Measurements from ENCODE around the gene FLCN. TPM values are rescaled to one million over a fixed set of nuclear protein-coding genes. Genes with fewer than 3 reads are reported as not detected.

Gene FLCN
- total RNA-seq, 1 experiment from 2014 or later = 71.6 TPM

DNA sequence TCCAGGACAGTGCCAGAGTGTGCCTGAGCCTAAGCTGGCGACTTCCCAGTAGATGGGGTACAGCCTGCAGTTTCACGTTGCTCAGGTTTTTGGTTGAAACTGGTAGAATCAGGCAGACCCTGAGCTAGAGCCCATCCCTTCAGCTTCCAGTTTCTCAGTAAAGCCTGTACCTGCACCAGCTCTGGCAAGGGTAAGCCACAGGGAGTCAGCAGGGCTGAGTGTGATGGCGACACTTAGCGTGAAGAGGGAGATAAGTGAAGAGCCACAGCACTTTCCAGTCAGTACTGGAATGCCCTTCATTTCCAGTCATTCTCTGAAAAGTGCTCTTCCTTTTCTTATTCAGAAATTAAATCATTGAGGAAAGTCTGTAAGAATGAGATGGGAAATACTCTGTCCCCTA lies 53.2 kb downstream of the FLCN start:
- Histone ChIP-seq H3K9me3 (ENCODE audit: control insufficient read depth, insufficient read depth, low read depth, low read length) (no peaks in the 10 kb centered on the region), H3K27ac (ENCODE audit: low read length) (no peak overlapping the region), H3K27me3 (ENCODE audit: control insufficient read depth, insufficient read depth, low read length) (no peaks in the 10 kb centered on the region), H3K4me1 (ENCODE audit: control insufficient read depth, insufficient read depth, low read length) (no peaks in the 10 kb centered on the region), H3K4me3 (ENCODE audit: low read depth in 2 of 2, low read length in 2 of 2) (no peak overlapping the region), H3K36me3 (ENCODE audit: control insufficient read depth, insufficient read depth, low read length) (no peaks in the 10 kb centered on the region)
- BruUV-seq (replicated peaks) = no TSS peak
- ChIA-PET POLR2A (interaction anchor here (0.5 kb wide), 1 partner anchor 208 kb away, joined by 6 read pairs; no protein-coding TSS in a partner anchor), CTCF (no interaction called here)
- intact Hi-C loops (cut with micrococcal nuclease; ENCODE audit: unreplicated experiment) = no loop called here
- ATAC-seq (no peak; the same call in 1 of the 2 replicates), DNase-seq (ENCODE audit: low read depth, low spot score) (no peak)
- TF ChIP-seq POLR2AphosphoS5 (IDR thresholded peaks at IDR 0.05; ENCODE audit: low read depth, low read length) = no peak
- TF ChIP-seq, protein P1, sequence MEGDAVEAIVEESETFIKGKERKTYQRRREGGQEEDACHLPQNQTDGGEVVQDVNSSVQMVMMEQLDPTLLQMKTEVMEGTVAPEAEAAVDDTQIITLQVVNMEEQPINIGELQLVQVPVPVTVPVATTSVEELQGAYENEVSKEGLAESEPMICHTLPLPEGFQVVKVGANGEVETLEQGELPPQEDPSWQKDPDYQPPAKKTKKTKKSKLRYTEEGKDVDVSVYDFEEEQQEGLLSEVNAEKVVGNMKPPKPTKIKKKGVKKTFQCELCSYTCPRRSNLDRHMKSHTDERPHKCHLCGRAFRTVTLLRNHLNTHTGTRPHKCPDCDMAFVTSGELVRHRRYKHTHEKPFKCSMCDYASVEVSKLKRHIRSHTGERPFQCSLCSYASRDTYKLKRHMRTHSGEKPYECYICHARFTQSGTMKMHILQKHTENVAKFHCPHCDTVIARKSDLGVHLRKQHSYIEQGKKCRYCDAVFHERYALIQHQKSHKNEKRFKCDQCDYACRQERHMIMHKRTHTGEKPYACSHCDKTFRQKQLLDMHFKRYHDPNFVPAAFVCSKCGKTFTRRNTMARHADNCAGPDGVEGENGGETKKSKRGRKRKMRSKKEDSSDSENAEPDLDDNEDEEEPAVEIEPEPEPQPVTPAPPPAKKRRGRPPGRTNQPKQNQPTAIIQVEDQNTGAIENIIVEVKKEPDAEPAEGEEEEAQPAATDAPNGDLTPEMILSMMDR (IDR thresholded peaks at IDR 0.05) = no peak
- no peak for TF ChIP-seq TCF7L2 (IDR thresholded peaks at IDR 0.05; ENCODE audit: low read depth, low read length)
- no peak for TF ChIP-seq SIN3A (IDR thresholded peaks at IDR 0.05; ENCODE audit: borderline replicate concordance, insufficient read depth, low read depth, low read length)
- TF ChIP-seq, protein P2, sequence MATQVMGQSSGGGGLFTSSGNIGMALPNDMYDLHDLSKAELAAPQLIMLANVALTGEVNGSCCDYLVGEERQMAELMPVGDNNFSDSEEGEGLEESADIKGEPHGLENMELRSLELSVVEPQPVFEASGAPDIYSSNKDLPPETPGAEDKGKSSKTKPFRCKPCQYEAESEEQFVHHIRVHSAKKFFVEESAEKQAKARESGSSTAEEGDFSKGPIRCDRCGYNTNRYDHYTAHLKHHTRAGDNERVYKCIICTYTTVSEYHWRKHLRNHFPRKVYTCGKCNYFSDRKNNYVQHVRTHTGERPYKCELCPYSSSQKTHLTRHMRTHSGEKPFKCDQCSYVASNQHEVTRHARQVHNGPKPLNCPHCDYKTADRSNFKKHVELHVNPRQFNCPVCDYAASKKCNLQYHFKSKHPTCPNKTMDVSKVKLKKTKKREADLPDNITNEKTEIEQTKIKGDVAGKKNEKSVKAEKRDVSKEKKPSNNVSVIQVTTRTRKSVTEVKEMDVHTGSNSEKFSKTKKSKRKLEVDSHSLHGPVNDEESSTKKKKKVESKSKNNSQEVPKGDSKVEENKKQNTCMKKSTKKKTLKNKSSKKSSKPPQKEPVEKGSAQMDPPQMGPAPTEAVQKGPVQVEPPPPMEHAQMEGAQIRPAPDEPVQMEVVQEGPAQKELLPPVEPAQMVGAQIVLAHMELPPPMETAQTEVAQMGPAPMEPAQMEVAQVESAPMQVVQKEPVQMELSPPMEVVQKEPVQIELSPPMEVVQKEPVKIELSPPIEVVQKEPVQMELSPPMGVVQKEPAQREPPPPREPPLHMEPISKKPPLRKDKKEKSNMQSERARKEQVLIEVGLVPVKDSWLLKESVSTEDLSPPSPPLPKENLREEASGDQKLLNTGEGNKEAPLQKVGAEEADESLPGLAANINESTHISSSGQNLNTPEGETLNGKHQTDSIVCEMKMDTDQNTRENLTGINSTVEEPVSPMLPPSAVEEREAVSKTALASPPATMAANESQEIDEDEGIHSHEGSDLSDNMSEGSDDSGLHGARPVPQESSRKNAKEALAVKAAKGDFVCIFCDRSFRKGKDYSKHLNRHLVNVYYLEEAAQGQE (IDR thresholded peaks at IDR 0.05; ENCODE audit: insufficient read depth in 1 of 2, low read depth in 2 of 2, low read length in 1 of 2) = no peak
- in situ Hi-C loops (cut with HindIII; ENCODE audit: low pct_unique_long_range_greater_than_20kb, low sequenced_read_pairs) = no loop called here

DNA sequence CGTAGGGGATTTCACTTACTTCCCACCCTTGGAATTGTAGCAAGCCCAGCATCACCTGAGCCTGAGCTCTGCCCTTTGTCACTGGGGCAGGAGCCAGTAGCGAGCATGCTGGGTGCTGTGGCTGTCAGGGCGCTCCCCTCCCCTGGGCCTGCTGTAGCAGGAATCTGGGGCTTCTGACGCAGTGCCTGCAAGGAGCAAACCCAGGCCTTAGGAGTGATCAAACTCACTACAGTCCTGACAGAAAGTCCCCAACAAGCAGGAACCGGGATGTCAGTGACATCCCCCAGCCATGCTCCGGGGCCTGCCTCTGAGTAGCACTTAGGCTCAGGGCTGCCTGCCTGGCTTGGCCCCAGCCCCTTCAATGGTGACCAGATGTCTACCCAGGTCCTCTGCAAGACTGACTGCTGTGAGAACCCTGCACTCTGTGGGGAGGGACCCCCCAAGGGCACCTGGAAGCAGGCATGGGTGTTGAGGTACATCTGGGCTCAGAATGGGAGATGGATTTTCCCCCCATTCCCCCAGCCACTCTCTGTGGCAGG lies 54.3 kb downstream of the FLCN start:
- in situ Hi-C loops (cut with HindIII; ENCODE audit: low pct_unique_long_range_greater_than_20kb, low sequenced_read_pairs) = no loop called here
- ChIA-PET POLR2A (no interaction called here), CTCF (no interaction called here)
- no peak overlapping the region for H3K27ac ChIP-seq (ENCODE audit: low read length)
- H3K27me3 ChIP-seq (ENCODE audit: control insufficient read depth, insufficient read depth, low read length) = no peaks in the 10 kb centered on the region
- TF ChIP-seq, protein P1 (IDR thresholded peaks at IDR 0.05) = no peak
- TF ChIP-seq, protein P2 (IDR thresholded peaks at IDR 0.05; ENCODE audit: insufficient read depth in 1 of 2, low read depth in 2 of 2, low read length in 1 of 2) = no peak
- no peak for TF ChIP-seq SIN3A (IDR thresholded peaks at IDR 0.05; ENCODE audit: borderline replicate concordance, insufficient read depth, low read depth, low read length)
- TF ChIP-seq TCF7L2 (IDR thresholded peaks at IDR 0.05; ENCODE audit: low read depth, low read length) = no peak
- TF ChIP-seq POLR2AphosphoS5 (IDR thresholded peaks at IDR 0.05; ENCODE audit: low read depth, low read length) = no peak
- BruUV-seq (replicated peaks) = no TSS peak
- H3K36me3 ChIP-seq (ENCODE audit: control insufficient read depth, insufficient read depth, low read length) = no peaks in the 10 kb centered on the region
- intact Hi-C loops (cut with micrococcal nuclease; ENCODE audit: unreplicated experiment) = no loop called here
- no peaks in the 10 kb centered on the region for H3K4me1 ChIP-seq (ENCODE audit: control insufficient read depth, insufficient read depth, low read length)
- no peaks in the 10 kb centered on the region for H3K9me3 ChIP-seq (ENCODE audit: control insufficient read depth, insufficient read depth, low read depth, low read length)
- ATAC-seq (no peak), DNase-seq (ENCODE audit: low read depth, low spot score) (no peak)
- no peak overlapping the region for H3K4me3 ChIP-seq (ENCODE audit: low read depth in 2 of 2, low read length in 2 of 2)

Data from Panc1 (cell line).